ENCODE results near the gene HOXC13.

Gene HOXC13

GRCh38 chr12:53963434-53964314, 25.0 kb downstream of the HOXC13 start:
- Histone ChIP-seq H3K9ac (ENCODE audit: low read length) (no peak overlapping the region), H3K4me3 (ENCODE audit: low read length) (no peak overlapping the region), H3K27ac (ENCODE audit: low read depth, low read length) (no peak overlapping the region)

GRCh38 chr12:53964315-53964713, 25.7 kb downstream of the HOXC13 start:
- Histone ChIP-seq H3K36me3 (ENCODE audit: control insufficient read depth, insufficient read depth, low read length) (no peaks in the 10 kb centered on the region), H3K4me3 (ENCODE audit: low read length) (no peak overlapping the region), H3K9ac (ENCODE audit: low read length) (no peak overlapping the region), H3K27ac (ENCODE audit: low read depth, low read length) (no peak overlapping the region), H3K27me3 (ENCODE audit: control insufficient read depth, insufficient read depth, low read length) (peaks cover 67% of the 10 kb centered on the region), H3K4me1 (ENCODE audit: control insufficient read depth, insufficient read depth, low read length) (no peaks in the 10 kb centered on the region)

More at GRCh38 chr12:53963434-53964314, 25.0 kb downstream of the HOXC13 start:
- Histone ChIP-seq H3K36me3 (ENCODE audit: control insufficient read depth, insufficient read depth, low read length) (no peaks in the 10 kb centered on the region), H3K4me1 (ENCODE audit: control insufficient read depth, insufficient read depth, low read length) (no peaks in the 10 kb centered on the region), H3K27me3 (ENCODE audit: control insufficient read depth, insufficient read depth, low read length) (peaks cover 66% of the 10 kb centered on the region)

- Histone ChIP-seq H3K4me3 (ENCODE audit: low read length) (no peak overlapping the region), H3K36me3 (ENCODE audit: control insufficient read depth, insufficient read depth, low read length) (no peaks in the 10 kb centered on the region), H3K9ac (ENCODE audit: low read length) (no peak overlapping the region), H3K27ac (ENCODE audit: low read depth, low read length) (no peak overlapping the region), H3K27me3 (ENCODE audit: control insufficient read depth, insufficient read depth, low read length) (peaks cover 67% of the 10 kb centered on the region), H3K4me1 (ENCODE audit: control insufficient read depth, insufficient read depth, low read length) (no peaks in the 10 kb centered on the region)
Measured at GRCh38 chr12:53965281-53966084, 26.9 kb downstream of the HOXC13 start.

- H3K9ac ChIP-seq (ENCODE audit: low read length), result no peak overlapping the region
- H3K27me3 ChIP-seq (ENCODE audit: control insufficient read depth, insufficient read depth, low read length), result peaks cover 68% of the 10 kb centered on the region
- no peak overlapping the region for H3K4me3 ChIP-seq (ENCODE audit: low read length)
- H3K4me1 ChIP-seq (ENCODE audit: control insufficient read depth, insufficient read depth, low read length), result no peaks in the 10 kb centered on the region
- H3K36me3 ChIP-seq (ENCODE audit: control insufficient read depth, insufficient read depth, low read length), result no peaks in the 10 kb centered on the region
- H3K27ac ChIP-seq (ENCODE audit: low read depth, low read length), result no peak overlapping the region
Measured at GRCh38 chr12:53966085-53966384, 27.4 kb downstream of the HOXC13 start.

- Histone ChIP-seq H3K9ac (ENCODE audit: low read length) (no peak overlapping the region), H3K27ac (ENCODE audit: low read depth, low read length) (no peak overlapping the region), H3K36me3 (ENCODE audit: control insufficient read depth, insufficient read depth, low read length) (no peaks in the 10 kb centered on the region), H3K4me3 (ENCODE audit: low read length) (no peak overlapping the region), H3K4me1 (ENCODE audit: control insufficient read depth, insufficient read depth, low read length) (no peaks in the 10 kb centered on the region), H3K27me3 (ENCODE audit: control insufficient read depth, insufficient read depth, low read length) (peaks cover 71% of the 10 kb centered on the region)
Measured at GRCh38 chr12:53966385-53967133, 27.9 kb downstream of the HOXC13 start.

- Histone ChIP-seq H3K27me3 (ENCODE audit: control insufficient read depth, insufficient read depth, low read length) (peaks cover 76% of the 10 kb centered on the region), H3K27ac (ENCODE audit: low read depth, low read length) (no peak overlapping the region), H3K4me1 (ENCODE audit: control insufficient read depth, insufficient read depth, low read length) (no peaks in the 10 kb centered on the region), H3K9ac (ENCODE audit: low read length) (no peak overlapping the region), H3K4me3 (ENCODE audit: low read length) (no peak overlapping the region), H3K36me3 (ENCODE audit: control insufficient read depth, insufficient read depth, low read length) (no peaks in the 10 kb centered on the region)
Measured at GRCh38 chr12:53967421-53967925, 28.8 kb downstream of the HOXC13 start.

- H3K27ac ChIP-seq (ENCODE audit: low read depth, low read length), result no peak overlapping the region
Measured at GRCh38 chr12:53968214-53969127, 29.8 kb downstream of the HOXC13 start.

GRCh38 chr12:53969588-53970259, 31.1 kb downstream of the HOXC13 start:
- H3K27ac ChIP-seq (ENCODE audit: low read depth, low read length), result no peak overlapping the region
- H3K27me3 ChIP-seq (ENCODE audit: control insufficient read depth, insufficient read depth, low read length), result peaks cover 85% of the 10 kb centered on the region
- H3K4me1 ChIP-seq (ENCODE audit: control insufficient read depth, insufficient read depth, low read length), result no peaks in the 10 kb centered on the region
- H3K36me3 ChIP-seq (ENCODE audit: control insufficient read depth, insufficient read depth, low read length), result no peaks in the 10 kb centered on the region
- no peak overlapping the region for H3K9ac ChIP-seq (ENCODE audit: low read length)
- no peak overlapping the region for H3K4me3 ChIP-seq (ENCODE audit: low read length)

More at GRCh38 chr12:53968214-53969127, 29.8 kb downstream of the HOXC13 start:
- H3K9ac ChIP-seq (ENCODE audit: low read length), result no peak overlapping the region
- H3K27me3 ChIP-seq (ENCODE audit: control insufficient read depth, insufficient read depth, low read length), result peaks cover 83% of the 10 kb centered on the region
- H3K36me3 ChIP-seq (ENCODE audit: control insufficient read depth, insufficient read depth, low read length), result no peaks in the 10 kb centered on the region
- no peaks in the 10 kb centered on the region for H3K4me1 ChIP-seq (ENCODE audit: control insufficient read depth, insufficient read depth, low read length)
- H3K4me3 ChIP-seq (ENCODE audit: low read length), result no peak overlapping the region

- Histone ChIP-seq H3K4me3 (ENCODE audit: low read length) (no peak overlapping the region), H3K36me3 (ENCODE audit: control insufficient read depth, insufficient read depth, low read length) (no peaks in the 10 kb centered on the region), H3K27ac (ENCODE audit: low read depth, low read length) (no peak overlapping the region), H3K9ac (ENCODE audit: low read length) (no peak overlapping the region), H3K4me1 (ENCODE audit: control insufficient read depth, insufficient read depth, low read length) (no peaks in the 10 kb centered on the region), H3K27me3 (ENCODE audit: control insufficient read depth, insufficient read depth, low read length) (peaks cover 82% of the 10 kb centered on the region)
Measured at GRCh38 chr12:53970451-53970850, 31.8 kb downstream of the HOXC13 start.

GRCh38 chr12:53971129-53971528, 32.5 kb downstream of the HOXC13 start:
- no peak overlapping the region for H3K27ac ChIP-seq (ENCODE audit: low read depth, low read length)

GRCh38 chr12:53971686-53972085, 33.1 kb downstream of the HOXC13 start:
- no peaks in the 10 kb centered on the region for H3K4me1 ChIP-seq (ENCODE audit: control insufficient read depth, insufficient read depth, low read length)
- H3K27me3 ChIP-seq (ENCODE audit: control insufficient read depth, insufficient read depth, low read length), result peaks cover 87% of the 10 kb centered on the region
- no peaks in the 10 kb centered on the region for H3K36me3 ChIP-seq (ENCODE audit: control insufficient read depth, insufficient read depth, low read length)
- H3K4me3 ChIP-seq (ENCODE audit: low read length), result no peak overlapping the region
- H3K9ac ChIP-seq (ENCODE audit: low read length), result no peak overlapping the region
- no peak overlapping the region for H3K27ac ChIP-seq (ENCODE audit: low read depth, low read length)

More at GRCh38 chr12:53971129-53971528, 32.5 kb downstream of the HOXC13 start:
- no peak overlapping the region for H3K4me3 ChIP-seq (ENCODE audit: low read length)
- no peaks in the 10 kb centered on the region for H3K36me3 ChIP-seq (ENCODE audit: control insufficient read depth, insufficient read depth, low read length)
- no peaks in the 10 kb centered on the region for H3K4me1 ChIP-seq (ENCODE audit: control insufficient read depth, insufficient read depth, low read length)
- H3K27me3 ChIP-seq (ENCODE audit: control insufficient read depth, insufficient read depth, low read length), result peaks cover 86% of the 10 kb centered on the region
- no peak overlapping the region for H3K9ac ChIP-seq (ENCODE audit: low read length)

Measured in rectal smooth muscle tissue (tissue), 1 donor.